ENCODE measurements around the gene COG1. TPM values are rescaled to one million over a fixed set of nuclear protein-coding genes. Genes with fewer than 3 reads are reported as not detected.

Gene COG1
- total and polyA plus RNA-seq, 8 donors: 11.6 to 68.9 (median 17.9) TPM

GRCh38 chr17:73186283-73187050 is 6.4 kb upstream of the COG1 start:
- Histone ChIP-seq H3K4me3 (no peak overlapping the region), H3K27me3 (no peaks in the 10 kb centered on the region), H3K36me3 (no peaks in the 10 kb centered on the region), H3K9me3 (no peaks in the 10 kb centered on the region), H3K4me1 (peaks cover 11 to 47% (median 29%) of the 10 kb centered on the region in 4 donors), H3K27ac (no peak overlapping the region)
- TF ChIP-seq POLR2A (IDR thresholded peaks at IDR 0.05): no peak
- intact Hi-C loops (cut with DNase I; ENCODE audit: low total_unique reads): no loop called here
- no peak for DNase-seq
- 80 to 93% (median 89%) methylated on average over 10 to 16 of the region's 16 CpGs for WGBS, 5 donors

- no peaks in the 10 kb centered on the region for H3K9me3 ChIP-seq
- peaks cover 14 to 52% (median 35%) of the 10 kb centered on the region in 4 donors for H3K4me1 ChIP-seq
- DNase-seq: peak; percentile 40 to 47
- intact Hi-C loops (cut with DNase I; ENCODE audit: low total_unique reads): no loop called here
- TF ChIP-seq POLR2AphosphoS5 (IDR thresholded peaks at IDR 0.05): peak in 1 of 3 donors; percentile 22
- TF ChIP-seq POLR2A (IDR thresholded peaks at IDR 0.05): no peak
- H3K27ac ChIP-seq: no peak overlapping the region
- H3K36me3 ChIP-seq: no peaks in the 10 kb centered on the region
- H3K27me3 ChIP-seq: no peaks in the 10 kb centered on the region
- WGBS, 5 donors: 33 to 67% (median 46%) methylated on average over 8 to 9 of the region's 9 CpGs
- no peak overlapping the region for H3K4me3 ChIP-seq
Observed at GRCh38 chr17:73187203-73187769, 5.6 kb upstream of the COG1 start.

- intact Hi-C loops (cut with DNase I; ENCODE audit: low total_unique reads): no loop called here
- 80 to 98% (median 94%) methylated on average over 1 of the region's 1 CpG for WGBS, 5 donors
Observed at GRCh38 chr17:73188011-73188410, 4.8 kb upstream of the COG1 start.

GRCh38 chr17:73189417-73190099 is 3.3 kb upstream of the COG1 start:
- no peak for TF ChIP-seq EP300 (IDR thresholded peaks at IDR 0.05)
- peak in 4 of 7 experiments; percentile 8 to 55 (median 30) for TF ChIP-seq CTCF (IDR thresholded peaks at IDR 0.05)
- Histone ChIP-seq H3K36me3 (no peaks in the 10 kb centered on the region), H3K27ac (no peak overlapping the region), H3K27me3 (no peaks in the 10 kb centered on the region), H3K4me1 (peaks cover 13 to 40% (median 27%) of the 10 kb centered on the region in 4 donors), H3K9me3 (no peaks in the 10 kb centered on the region), H3K4me3 (no peak overlapping the region)
- intact Hi-C loops (cut with DNase I; ENCODE audit: low total_unique reads): no loop called here
- WGBS, 5 donors: 70 to 81% (median 77%) methylated on average over 6 of the region's 6 CpGs
- peak; percentile 39 to 78 for DNase-seq

More at GRCh38 chr17:73188011-73188410, 4.8 kb upstream of the COG1 start:
- peaks cover 11 to 45% (median 30%) of the 10 kb centered on the region in 4 donors for H3K4me1 ChIP-seq
- H3K36me3 ChIP-seq: no peaks in the 10 kb centered on the region
- no peak overlapping the region for H3K27ac ChIP-seq
- no peaks in the 10 kb centered on the region for H3K27me3 ChIP-seq
- H3K4me3 ChIP-seq: no peak overlapping the region
- no peaks in the 10 kb centered on the region for H3K9me3 ChIP-seq
- TF ChIP-seq CTCF (IDR thresholded peaks at IDR 0.05) (no peak), EP300 (IDR thresholded peaks at IDR 0.05) (no peak), POLR2A (IDR thresholded peaks at IDR 0.05) (no peak), POLR2AphosphoS5 (IDR thresholded peaks at IDR 0.05) (no peak)
- DNase-seq: no peak

GRCh38 chr17:73191443-73192205 is 1.2 kb upstream of the COG1 start:
- H3K27me3 ChIP-seq: no peaks in the 10 kb centered on the region
- 3 to 7% (median 4%) methylated on average over 26 of the region's 26 CpGs for WGBS, 5 donors
- peak overlapping the region; percentile 89 to 99 (median 93) for H3K4me3 ChIP-seq
- no peaks in the 10 kb centered on the region for H3K9me3 ChIP-seq
- H3K36me3 ChIP-seq: peaks cover 2 to 6% (median 4%) of the 10 kb centered on the region in 4 donors
- H3K27ac ChIP-seq: peak overlapping the region; percentile 88 to 96 (median 93)
- TF ChIP-seq EP300 (IDR thresholded peaks at IDR 0.05): no peak
- TF ChIP-seq CTCF (IDR thresholded peaks at IDR 0.05): peak in 5 of 7 experiments; percentile 73 to 85 (median 81)
- TF ChIP-seq POLR2AphosphoS5 (IDR thresholded peaks at IDR 0.05): no peak
- no peak for TF ChIP-seq POLR2A (IDR thresholded peaks at IDR 0.05)
- DNase-seq: peak; percentile 72 to 86
- peaks cover 15 to 53% (median 33%) of the 10 kb centered on the region in 4 donors for H3K4me1 ChIP-seq
- intact Hi-C loops (cut with DNase I; ENCODE audit: low total_unique reads): no loop called here
